Activated CD4-positive, alpha-beta T cell treated with anti-CD3 and anti-CD28 coated beads for 36 hours (primary cell): Measurements from ENCODE around the gene ELANE. TPM values are rescaled to one million over a fixed set of nuclear protein-coding genes. Genes with fewer than 3 reads are reported as not detected.

Experiments
- ATAC-seq: fragments of 200-7000 bp; cut with Tn5 transposase; one replicate; pipeline ENCODE4 v1.10.0; 2021; ENCODE audit warnings: mild to moderate bottlenecking, moderate library complexity
- CTCF ChIA-PET: fragments of 350-600 bp; sonication (Branson Sonifier 250); formaldehyde crosslinking; loops from one replicate; lab custom pipeline; 2021; ENCODE audit warnings: antibody characterized with exemption; lab: Charles Lee
- POLR2A ChIA-PET: fragments of 350-600 bp; sonication (Branson Sonifier 250); formaldehyde crosslinking; loops from one replicate; lab custom pipeline; 2021; ENCODE audit warnings: antibody characterized with exemption, inconsistent platforms; lab: Charles Lee
- DNase-seq: peaks from one replicate; pipeline ENCODE4 v3.0.0-alpha.2; 2020
- H3K27ac Mint-ChIP-seq: one replicate; pipeline ENCODE4 v1.8.0; 2021; ENCODE audit warnings: mixed read lengths
- H3K27me3 Mint-ChIP-seq: one replicate; pipeline ENCODE4 v1.8.0; 2021; ENCODE audit warnings: mixed read lengths
- H3K36me3 Mint-ChIP-seq: one replicate; pipeline ENCODE4 v1.8.0; 2021; ENCODE audit warnings: low read depth, mixed read lengths
- H3K4me1 Mint-ChIP-seq: one replicate; pipeline ENCODE4 v1.8.0; 2021; ENCODE audit warnings: mixed read lengths
- H3K4me3 Mint-ChIP-seq: one replicate; pipeline ENCODE4 v1.8.0; 2021; ENCODE audit warnings: mild to moderate bottlenecking, moderate library complexity, mixed read lengths
- H3K9me3 Mint-ChIP-seq: one replicate; pipeline ENCODE4 v1.8.0; 2021; ENCODE audit warnings: low read depth, mixed read lengths
- intact Hi-C, 2 experiments: fragments of 100-400 bp; cut with DNase I in 1 of 2; cut with micrococcal nuclease in 1 of 2; formaldehyde crosslinking; loops; one replicate each; pipeline versions ENCODE4 v1.14.2 to v1.15.1; 2022 to 2024; cut with DNase I, micrococcal nuclease
- total RNA-seq, 2 experiments: library from RNA; stranded (reverse); gene quantifications; one replicate each; pipeline ENCODE4 v1.2.3, GENCODE V29; 2021

ELANE gene
- total RNA-seq, 2 experiments from 2014 or later = not detected

- ATAC-seq (no peak), DNase-seq (no peak)
- ChIA-PET POLR2A (no interaction called here), CTCF (no interaction called here)
- H3K4me1 Mint-ChIP-seq = peaks cover 5% of the 10 kb centered on the region
- no peak overlapping the region for H3K4me3 Mint-ChIP-seq
- no peaks in the 10 kb centered on the region for H3K27me3 Mint-ChIP-seq
- no peaks in the 10 kb centered on the region for H3K9me3 Mint-ChIP-seq
- peaks cover 55% of the 10 kb centered on the region for H3K36me3 Mint-ChIP-seq
- intact Hi-C loops = no loop called here
- H3K27ac Mint-ChIP-seq = no peak overlapping the region
These were observed 43.7 kb upstream of the ELANE start for GRCh38 chr19:808423-808775.

DNA sequence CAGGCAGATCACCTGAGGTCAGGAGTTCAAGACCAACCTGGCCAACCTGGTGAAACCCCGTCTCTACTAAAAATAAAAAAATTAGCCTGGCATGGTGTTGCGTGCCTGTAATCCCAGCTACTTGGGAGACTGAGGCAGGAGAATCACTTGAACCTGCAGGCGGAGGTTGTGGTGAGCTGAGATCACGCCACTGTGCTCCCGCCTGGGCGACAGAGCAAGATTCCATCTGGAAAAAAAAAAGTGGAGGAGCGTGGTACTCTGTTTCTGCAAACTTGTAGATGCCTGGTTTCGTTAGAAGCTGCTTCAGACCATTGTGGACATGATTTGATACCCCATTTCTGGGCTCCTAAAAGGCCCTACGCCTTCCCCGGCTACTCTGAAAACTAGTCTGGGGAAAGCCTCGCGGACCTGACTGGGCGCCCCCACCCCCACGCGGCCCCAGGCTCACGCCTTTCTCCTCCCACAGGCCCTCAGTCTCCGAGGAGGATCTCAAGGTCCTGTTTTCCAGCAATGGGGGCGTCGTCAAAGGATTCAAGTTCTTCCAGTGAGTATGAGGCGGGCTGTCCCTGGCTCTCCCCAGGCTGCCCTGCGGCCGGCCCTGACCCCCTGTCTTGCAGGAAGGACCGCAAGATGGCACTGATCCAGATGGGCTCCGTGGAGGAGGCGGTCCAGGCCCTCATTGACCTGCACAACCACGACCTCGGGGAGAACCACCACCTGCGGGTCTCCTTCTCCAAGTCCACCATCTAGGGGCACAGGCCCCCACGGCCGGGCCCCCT lies 41.8 kb upstream of the ELANE start:
- no peak overlapping the region for H3K27ac Mint-ChIP-seq
- no peak overlapping the region for H3K4me3 Mint-ChIP-seq
- H3K27me3 Mint-ChIP-seq = no peaks in the 10 kb centered on the region
- intact Hi-C loops = no loop called here
- no peaks in the 10 kb centered on the region for H3K4me1 Mint-ChIP-seq
- POLR2A ChIA-PET = interaction anchor here (0.6 to 1.1 kb wide), 3 partner anchors 9 to 12 kb away, joined by 3 to 7 read pairs (median 4); no protein-coding TSS in a partner anchor
- H3K9me3 Mint-ChIP-seq = no peaks in the 10 kb centered on the region
- CTCF ChIA-PET = no interaction called here
- no peak for DNase-seq
- no peak for ATAC-seq
- H3K36me3 Mint-ChIP-seq = peaks cover 54% of the 10 kb centered on the region

GRCh38 chr19:810883-811489 lies 41.1 kb upstream of the ELANE start:
- Mint-ChIP-seq H3K27ac (no peak overlapping the region), H3K27me3 (no peaks in the 10 kb centered on the region), H3K4me1 (no peaks in the 10 kb centered on the region), H3K9me3 (no peaks in the 10 kb centered on the region), H3K36me3 (peaks cover 52% of the 10 kb centered on the region), H3K4me3 (no peak overlapping the region)
- POLR2A ChIA-PET = interaction anchor here (1.1 kb wide), 1 partner anchor 10 kb away, joined by 3 read pairs; no protein-coding TSS in a partner anchor
- ATAC-seq (no peak), DNase-seq (no peak)
- intact Hi-C loops = no loop called here
- CTCF ChIA-PET = no interaction called here

- Mint-ChIP-seq H3K27me3 (no peaks in the 10 kb centered on the region), H3K4me1 (no peaks in the 10 kb centered on the region), H3K27ac (no peak overlapping the region), H3K36me3 (peaks cover 56% of the 10 kb centered on the region), H3K4me3 (no peak overlapping the region), H3K9me3 (no peaks in the 10 kb centered on the region)
- no peak for ATAC-seq
- ChIA-PET CTCF (no interaction called here), POLR2A (no interaction called here)
- DNase-seq = no peak
- intact Hi-C loops = no loop called here
These were observed 40.5 kb upstream of the ELANE start for GRCh38 chr19:811506-812048.

GRCh38 chr19:812049-812746 lies 39.9 kb upstream of the ELANE start:
- Mint-ChIP-seq H3K9me3 (no peaks in the 10 kb centered on the region), H3K27me3 (no peaks in the 10 kb centered on the region), H3K4me1 (no peaks in the 10 kb centered on the region), H3K27ac (no peak overlapping the region), H3K4me3 (no peak overlapping the region), H3K36me3 (peaks cover 50% of the 10 kb centered on the region)
- CTCF ChIA-PET = no interaction called here
- DNase-seq (no peak), ATAC-seq (no peak)
- POLR2A ChIA-PET = no interaction called here
- intact Hi-C loops = no loop called here

GRCh38 chr19:812747-813218 lies 39.3 kb upstream of the ELANE start:
- Mint-ChIP-seq H3K27ac (no peak overlapping the region), H3K4me3 (no peak overlapping the region), H3K4me1 (no peaks in the 10 kb centered on the region), H3K36me3 (peaks cover 45% of the 10 kb centered on the region), H3K27me3 (no peaks in the 10 kb centered on the region), H3K9me3 (no peaks in the 10 kb centered on the region)
- DNase-seq (no peak), ATAC-seq (no peak)
- ChIA-PET CTCF (no interaction called here), POLR2A (no interaction called here)
- intact Hi-C loops = no loop called here

- Mint-ChIP-seq H3K4me1 (no peaks in the 10 kb centered on the region), H3K27ac (no peak overlapping the region), H3K9me3 (no peaks in the 10 kb centered on the region), H3K27me3 (no peaks in the 10 kb centered on the region), H3K4me3 (no peak overlapping the region), H3K36me3 (peaks cover 41% of the 10 kb centered on the region)
- CTCF ChIA-PET = no interaction called here
- POLR2A ChIA-PET = interaction anchor here (0.7 to 0.8 kb wide), 2 partner anchors 11 to 12 kb away, joined by 3 read pairs; no protein-coding TSS in a partner anchor
- ATAC-seq = peak; percentile 12
- DNase-seq = no peak
- intact Hi-C loops = loop anchor here in 1 of 2 experiments (2.0 kb wide), 1 partner anchor 13 kb away; no protein-coding TSS in a partner anchor
These were observed 38.6 kb upstream of the ELANE start for GRCh38 chr19:813219-814151.

GRCh38 chr19:814152-815078 lies 37.7 kb upstream of the ELANE start:
- ChIA-PET CTCF (no interaction called here), POLR2A (interaction anchor here (0.7 to 1.3 kb wide), 2 partner anchors 11 to 12 kb away, joined by 3 to 4 read pairs; no protein-coding TSS in a partner anchor)
- Mint-ChIP-seq H3K27me3 (no peaks in the 10 kb centered on the region), H3K9me3 (no peaks in the 10 kb centered on the region), H3K4me1 (no peaks in the 10 kb centered on the region), H3K4me3 (no peak overlapping the region), H3K36me3 (peaks cover 39% of the 10 kb centered on the region), H3K27ac (no peak overlapping the region)
- intact Hi-C loops = loop anchor here in 1 of 2 experiments (2.0 kb wide), 1 partner anchor 14 kb away; no protein-coding TSS in a partner anchor
- DNase-seq (no peak), ATAC-seq (peak; percentile 16)

DNA sequence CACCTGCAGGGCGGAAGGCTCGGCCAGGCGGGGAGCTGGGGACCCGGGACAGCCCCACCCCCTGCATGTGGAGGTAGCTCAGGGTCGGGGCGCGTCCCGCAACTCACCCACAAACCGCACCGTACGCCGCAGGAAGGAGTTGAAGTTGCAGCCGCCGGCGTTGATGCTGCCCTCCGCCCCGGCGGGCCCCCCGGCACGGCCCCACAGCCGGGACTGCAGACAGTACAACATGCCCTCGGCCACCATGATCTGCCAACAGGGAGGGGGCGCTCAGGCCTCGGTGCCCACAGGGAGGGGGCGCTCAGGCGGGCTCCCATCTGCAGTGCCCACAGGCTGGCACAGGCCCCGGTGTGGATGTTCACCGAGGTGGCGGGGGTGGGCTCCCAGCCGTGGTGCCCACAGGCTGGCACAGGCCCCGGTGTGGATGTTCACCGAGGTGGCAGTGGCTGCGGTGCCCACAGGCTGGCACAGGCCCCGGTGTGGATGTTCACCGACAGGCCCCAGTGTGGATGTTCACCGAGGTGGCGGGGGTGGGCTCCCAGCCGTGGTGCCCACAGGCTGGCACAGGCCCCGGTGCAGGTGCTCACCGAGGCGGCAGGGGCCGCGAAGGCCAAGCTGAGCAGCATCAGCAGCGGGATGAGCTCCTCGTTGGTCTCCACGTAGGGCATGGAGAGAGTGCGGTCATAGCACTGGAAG lies 36.9 kb upstream of the ELANE start:
- ATAC-seq (no peak), DNase-seq (no peak)
- ChIA-PET POLR2A (interaction anchor here (1.3 kb wide), 1 partner anchor 12 kb away, joined by 4 read pairs; no protein-coding TSS in a partner anchor), CTCF (no interaction called here)
- H3K36me3 Mint-ChIP-seq = peaks cover 31% of the 10 kb centered on the region
- intact Hi-C loops = loop anchor here in 1 of 2 experiments (2.0 kb wide), 1 partner anchor 14 kb away; no protein-coding TSS in a partner anchor
- H3K27me3 Mint-ChIP-seq = no peaks in the 10 kb centered on the region
- H3K27ac Mint-ChIP-seq = no peak overlapping the region
- no peak overlapping the region for H3K4me3 Mint-ChIP-seq
- no peaks in the 10 kb centered on the region for H3K4me1 Mint-ChIP-seq
- no peaks in the 10 kb centered on the region for H3K9me3 Mint-ChIP-seq
